ENCODE data around the gene MCAM. TPM values are rescaled to one million over a fixed set of nuclear protein-coding genes. Genes with fewer than 3 reads are reported as not detected.

MCAM gene
- total and polyA plus RNA-seq, 2 of the 8 experiments (the other 6 are each of a cell fraction or from before 2014, with no cell fraction given): 22.4 to 32.2 TPM

DNA sequence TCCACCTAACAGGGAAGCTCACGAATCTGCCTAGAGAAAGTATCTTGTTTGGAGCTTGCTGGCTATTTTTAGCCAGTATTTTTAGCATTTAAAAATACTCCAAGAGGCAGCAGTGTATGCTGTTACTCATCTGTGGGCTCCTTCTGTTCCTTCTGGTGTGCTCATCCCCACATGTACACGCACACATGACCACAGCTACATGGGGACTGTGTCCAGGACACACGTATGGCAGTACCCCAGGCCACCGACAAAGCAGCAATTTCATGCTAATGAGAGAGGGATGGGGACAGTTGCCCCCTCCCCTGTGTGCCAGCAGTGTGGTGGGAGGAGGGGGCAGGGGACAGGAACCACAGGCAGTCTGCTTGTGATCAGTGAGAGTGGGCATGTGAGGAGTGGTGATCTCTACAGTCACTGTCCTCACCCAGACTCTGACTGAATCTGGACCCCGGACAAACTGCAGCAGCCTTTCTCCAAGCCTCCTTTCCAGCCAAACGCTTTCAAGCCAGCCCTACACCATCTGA, 48.2 kb upstream of the MCAM start (continued):
- TF ChIP-seq MAFK (IDR thresholded peaks at IDR 0.05; ENCODE audit: low read depth, low read length): no peak
- no peak for TF ChIP-seq NRF1 (IDR thresholded peaks at IDR 0.05; ENCODE audit: low read depth, low read length)
- TF ChIP-seq KDM5A (IDR thresholded peaks at IDR 0.05; ENCODE audit: low read length): no peak
- TF ChIP-seq YY1 (IDR thresholded peaks at IDR 0.05; ENCODE audit: low read depth, low read length): no peak
